Posterior vena cava (tissue), 2 donors: ENCODE data around the gene MAGEB6. TPM values are rescaled to one million over a fixed set of nuclear protein-coding genes. Genes with fewer than 3 reads are reported as not detected.
"Not testable (repeated sequence)": the region's sequence is repeated elsewhere in the genome, so short reads cannot be mapped to it uniquely, and the experiment has no call there.

Experiments used
- DNase-seq: peaks from one replicate; pipeline ENCODE4 v3.0.0-alpha.2; 2020; ENCODE audit warnings: low spot score
- intact Hi-C, 2 donors: fragments of 100-400 bp; cut with DNase I; formaldehyde crosslinking; loops; one replicate each; pipeline versions ENCODE4 v1.14.1 to v1.14.2; 2022 to 2023
- long read RNA-seq, 2 donors: library from polyadenylated mRNA; unstranded; transcript quantifications; one replicate each; pipeline ENCODE4 v2.0.0, GENCODE V29; 2020 to 2021
- total RNA-seq, 2 donors: library from RNA; stranded (reverse); fragmentation: NEBNext Ultra II Directional; extraction: Animal tissue kit (Norgen Biotek cat#: 25700); gene quantifications; one replicate each; pipeline ENCODE4 v1.2.1, GENCODE V29; 2021
- donor health status: DM: yes; HTN: yes; CAD: no.
- donor health status: DM: yes; HTN: yes; CAD: no.

MAGEB6 gene
- not detected for total RNA-seq
- long read RNA-seq, donor 1: 0 reads
- long read RNA-seq, donor 2: 0 reads

- intact Hi-C loops: no loop called here
- DNase-seq: peak; percentile 58
Observed at GRCh38 chrX:26192204-26192603, at the start of gene MAGEB6. TSS of gene MAGEB6 (plus strand) at chrX:26192440. CDS start at chrX:26193847, 1,407 bp downstream.

GRCh38 chrX:26146024-26146423 lies 46.2 kb upstream of the MAGEB6 start:
- DNase-seq: no peak
- intact Hi-C loops: no loop called here

GRCh38 chrX:26160301-26160700 lies 31.9 kb upstream of the MAGEB6 start, which contains the start of gene MAGEB6B:
TSS of gene MAGEB6B (plus strand) at chrX:26160601. CDS start at chrX:26160601, 0 bp downstream.
- intact Hi-C loops: no loop called here

GRCh38 chrX:26203561-26203960 lies 11.3 kb downstream of the MAGEB6 start:
- intact Hi-C loops: no loop called here
- no peak for DNase-seq

More at GRCh38 chrX:26160301-26160700, 31.9 kb upstream of the MAGEB6 start, which contains the start of gene MAGEB6B:
- DNase-seq: no peak

- intact Hi-C loops: not testable (repeated sequence)
- DNase-seq: peak; percentile 66
Observed at GRCh38 chrX:26204717-26205116, 12.5 kb downstream of the MAGEB6 start.

GRCh38 chrX:26208012-26208411 lies 15.8 kb downstream of the MAGEB6 start:
- DNase-seq: no peak
- intact Hi-C loops: no loop called here

- intact Hi-C loops: no loop called here
- DNase-seq: no peak
Observed at GRCh38 chrX:26215869-26216268, 23.6 kb downstream of the MAGEB6 start, which contains the start of gene MAGEB5. TSS of gene MAGEB5 (plus strand) at chrX:26216169. CDS start at chrX:26217302, 1,133 bp downstream.

GRCh38 chrX:26219351-26219750 lies 27.1 kb downstream of the MAGEB6 start:
- DNase-seq: no peak
- intact Hi-C loops: no loop called here

GRCh38 chrX:26234177-26234576 lies 41.9 kb downstream of the MAGEB6 start:
- intact Hi-C loops: no loop called here
- DNase-seq: no peak

Other genes with a start within 250 kb of the MAGEB6 start
- not detected for gene MAGEB18, start 54.1 kb upstream of the MAGEB6 start, total RNA-seq
- not detected for gene MAGEB6B, start 31.8 kb upstream of the MAGEB6 start, total RNA-seq
- not detected for gene MAGEB5, start 23.7 kb downstream of the MAGEB6 start, total RNA-seq